Neuronal stem cell (in vitro differentiated cells): Measurements from ENCODE around the gene IP6K2.
A peak's percentile ranks its signal among the peaks of the same experiment; 100 is the strongest.

ENCODE experiments used
- DNase-seq: peaks from one replicate; pipeline ENCODE4 v3.0.0-alpha.2; 2013; ENCODE audit warnings: low spot score
- H2AFZ ChIP-seq: one replicate; pipeline ENCODE4 v1.6.1; 2013; ENCODE audit warnings: mild to moderate bottlenecking, low read length, inconsistent platforms
- H2AK5ac ChIP-seq: 2 replicates; pipeline ENCODE4 v1.6.1; 2013; ENCODE audit warnings: low read depth, mild to moderate bottlenecking, inconsistent platforms, low read length, moderate library complexity, mixed read lengths
- H2BK120ac ChIP-seq: 2 replicates; pipeline ENCODE4 v1.6.1; 2013; ENCODE audit warnings: low read depth, mild to moderate bottlenecking, inconsistent platforms, low read length, moderate library complexity, mixed read lengths
- H2BK12ac ChIP-seq: one replicate; pipeline ENCODE4 v1.6.1; 2013; ENCODE audit warnings: low read length, inconsistent platforms
- H2BK15ac ChIP-seq: 2 replicates; pipeline ENCODE4 v1.6.1; 2013; ENCODE audit warnings: mild to moderate bottlenecking, low read length, inconsistent platforms, mixed read lengths
- H2BK5ac ChIP-seq: one replicate; pipeline ENCODE4 v1.6.1; 2013; ENCODE audit warnings: inconsistent platforms, mild to moderate bottlenecking, low read length, moderate library complexity
- H3K14ac ChIP-seq: one replicate; pipeline ENCODE4 v1.6.1; 2013; ENCODE audit warnings: low read length, inconsistent platforms
- H3K18ac ChIP-seq: 2 replicates; pipeline ENCODE4 v1.6.1; 2013; ENCODE audit warnings: low read length, inconsistent platforms
- H3K23ac ChIP-seq: 2 replicates; pipeline ENCODE4 v1.6.1; 2013; ENCODE audit warnings: low read depth, mild to moderate bottlenecking, mixed read lengths, low read length, inconsistent platforms; ENCODE audit not compliant: poor library complexity
- H3K27ac ChIP-seq: replicated peaks from 3 replicates; pipeline ENCODE4 v1.5.1; 2013; ENCODE audit warnings: low read length, inconsistent platforms
- H3K27me3 ChIP-seq, 3 experiments: 2 replicates each; pipeline ENCODE4 v1.6.1; 2013; ENCODE audit warnings: low read length in 3 of 3, mild to moderate bottlenecking in 2 of 3, inconsistent platforms in 1 of 3, low read depth in 1 of 3, mixed read lengths in 1 of 3, moderate library complexity in 1 of 3; ENCODE audit not compliant: control insufficient read depth in 3 of 3, insufficient read depth in 3 of 3
- H3K36me3 ChIP-seq, 2 donors: replicated peaks in 1 of 2; 2 replicates each; pipeline ENCODE4 v1.6.1; 2013; ENCODE audit warnings: low read length in 2 of 2; ENCODE audit not compliant: control insufficient read depth in 2 of 2, insufficient read depth in 2 of 2
- H3K4ac ChIP-seq: 2 replicates; pipeline ENCODE4 v1.6.1; 2013; ENCODE audit warnings: inconsistent platforms, mild to moderate bottlenecking, low read length, moderate library complexity
- H3K4me1 ChIP-seq, 2 donors: 1 replicate in 1 of 2; 2 replicates in 1 of 2; pipeline ENCODE4 v1.6.1; 2013; ENCODE audit warnings: low read length in 2 of 2, low read depth in 1 of 2; ENCODE audit not compliant: control insufficient read depth in 2 of 2, insufficient read depth in 1 of 2
- H3K4me2 ChIP-seq: one replicate; pipeline ENCODE4 v1.6.1; 2013; ENCODE audit warnings: mild to moderate bottlenecking, low read length, inconsistent platforms; ENCODE audit not compliant: insufficient read depth, poor library complexity, severe bottlenecking
- H3K4me3 ChIP-seq, 2 donors: 2 replicates each; pipeline ENCODE4 v1.5.1; 2013; ENCODE audit warnings: low read length in 2 of 2, mild to moderate bottlenecking in 2 of 2, inconsistent platforms in 1 of 2, moderate library complexity in 1 of 2
- H3K79me1 ChIP-seq: one replicate; pipeline ENCODE4 v1.6.1; 2013; ENCODE audit warnings: low read depth, mild to moderate bottlenecking, inconsistent platforms, low read length, moderate library complexity
- H3K9ac ChIP-seq: one replicate; pipeline ENCODE4 v1.6.1; 2013; ENCODE audit warnings: mild to moderate bottlenecking, low read depth, low read length, inconsistent platforms; ENCODE audit not compliant: poor library complexity
- H3K9me3 ChIP-seq, 2 donors: replicated peaks in 1 of 2; 2 replicates each; pipeline versions ENCODE3 to v1.6.1; 2013; ENCODE audit warnings: low read length in 2 of 2, mild to moderate bottlenecking in 2 of 2, inconsistent platforms in 1 of 2, low read depth in 1 of 2, mixed read lengths in 1 of 2, moderate library complexity in 1 of 2; ENCODE audit not compliant: control insufficient read depth in 2 of 2, insufficient read depth in 1 of 2
- H4K8ac ChIP-seq: one replicate; pipeline ENCODE4 v1.6.1; 2013; ENCODE audit warnings: low read depth, mild to moderate bottlenecking, inconsistent platforms, low read length, moderate library complexity
- H4K91ac ChIP-seq: one replicate; pipeline ENCODE4 v1.6.1; 2013; ENCODE audit warnings: low read length, low read depth, mild to moderate bottlenecking, inconsistent platforms; ENCODE audit not compliant: poor library complexity
- WGBS, 2 donors: extraction: QIAGEN DNeasy Blood & Tissue Kit; methylation state at CpG; one replicate each; pipeline ENCODE4 v1.1.7; 2013; ENCODE audit warnings: missing lambda C conversion rate in 2 of 2, mixed read lengths in 1 of 2; ENCODE audit not compliant: insufficient read length in 2 of 2, insufficient replicate concordance in 1 of 2; ENCODE audit errors: extremely low coverage in 2 of 2; 5-methylcytosine and 5-hydroxymethylcytosine counted together

IP6K2 gene

DNA sequence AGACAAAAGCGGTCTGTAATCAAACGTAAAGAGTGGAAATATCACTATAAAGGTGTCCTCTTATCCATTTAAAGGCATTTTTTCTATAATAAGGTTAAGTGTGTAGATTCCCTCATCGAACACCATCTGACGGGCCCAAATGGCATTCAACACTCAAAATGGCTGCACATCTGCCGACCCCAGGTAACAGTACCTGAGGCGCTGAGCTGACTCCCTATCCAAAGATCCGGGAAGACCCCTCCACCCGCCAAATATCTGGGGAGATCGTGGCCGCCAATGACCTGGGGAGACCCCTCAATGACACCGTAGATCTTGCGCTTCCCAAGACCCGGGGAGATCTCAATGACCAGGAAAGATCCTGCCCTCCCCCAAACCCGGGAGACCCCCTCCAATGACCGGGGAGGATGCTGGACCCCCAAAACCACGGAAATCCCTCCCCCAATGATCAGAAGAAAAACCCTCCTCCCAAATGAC, 476 bp downstream of the IP6K2 start:
- no peak overlapping the region for H2BK12ac ChIP-seq
- H3K4me3 ChIP-seq = peak overlapping the region; percentile 83 to 93
- peaks cover 3% of the 10 kb centered on the region for H3K79me1 ChIP-seq
- peaks cover 13 to 37% of the 10 kb centered on the region in 2 donors for H3K36me3 ChIP-seq
- H3K4me2 ChIP-seq = no peak overlapping the region
- peak overlapping the region; percentile 62 for H2BK120ac ChIP-seq
- H3K27ac ChIP-seq = peak overlapping the region; percentile 91
- no peak overlapping the region for H3K14ac ChIP-seq
- no peaks in the 10 kb centered on the region for H3K9me3 ChIP-seq
- no peak overlapping the region for H2BK5ac ChIP-seq
- H2AK5ac ChIP-seq = peak overlapping the region; percentile 91
- H2AFZ ChIP-seq = peak overlapping the region; percentile 66
- peak overlapping the region; percentile 38 for H3K4ac ChIP-seq
- H3K4me1 ChIP-seq = peaks cover 8 to 9% of the 10 kb centered on the region in 2 donors
- peak overlapping the region; percentile 76 for H3K9ac ChIP-seq
- no peak overlapping the region for H4K8ac ChIP-seq
- H3K27me3 ChIP-seq = peaks cover 0 to 3% (median 0%) of the 10 kb centered on the region in 3 experiments
- H2BK15ac ChIP-seq = peak overlapping the region; percentile 39
- peak overlapping the region; percentile 95 for H3K18ac ChIP-seq
- peak overlapping the region; percentile 21 for H3K23ac ChIP-seq
- DNase-seq = no peak
- peak overlapping the region; percentile 47 for H4K91ac ChIP-seq
- WGBS, 2 donors = no CpG with 5 or more reads among the region's 16 CpGs

DNA sequence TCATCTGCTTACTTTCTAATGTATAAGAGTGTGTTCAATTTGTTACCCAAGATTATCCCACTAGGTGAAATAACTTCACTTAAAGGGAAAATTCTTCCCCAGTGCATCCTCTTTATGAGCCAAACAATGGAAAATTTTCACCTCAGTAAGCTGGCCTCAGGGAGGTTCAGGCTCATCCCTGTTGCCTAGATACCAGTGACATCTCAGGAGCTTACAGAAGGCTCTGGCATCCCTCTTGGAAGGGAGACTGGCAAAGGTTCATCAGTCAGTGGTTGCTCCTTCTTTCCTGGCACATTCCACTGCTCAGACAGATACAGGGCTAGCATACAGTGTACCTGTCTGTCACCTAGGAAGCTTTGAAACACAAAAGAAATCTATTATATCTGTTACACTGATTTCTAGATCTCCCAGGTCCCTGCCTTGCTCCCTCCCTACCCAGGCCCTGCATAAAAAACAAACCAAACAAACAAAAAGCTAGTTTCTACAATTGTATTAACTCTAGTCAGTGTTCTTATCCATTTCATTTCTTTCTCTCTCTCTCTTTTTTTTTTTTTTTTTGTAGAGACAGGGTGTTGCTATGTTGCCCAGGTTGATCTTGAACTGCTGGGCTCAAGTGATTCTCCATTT, 1.7 kb downstream of the IP6K2 start:
- Histone ChIP-seq H2BK120ac (no peak overlapping the region), H2BK5ac (no peak overlapping the region), H3K9me3 (no peaks in the 10 kb centered on the region), H3K14ac (no peak overlapping the region), H3K4me2 (peak overlapping the region; percentile 15), H2AFZ (no peak overlapping the region), H3K23ac (no peak overlapping the region), H4K91ac (no peak overlapping the region), H3K18ac (no peak overlapping the region), H3K9ac (no peak overlapping the region), H3K27ac (no peak overlapping the region), H3K4me3 (peak overlapping the region in 1 of 2 donors; percentile 83), H2BK12ac (no peak overlapping the region), H3K36me3 (peaks cover 19 to 50% of the 10 kb centered on the region in 2 donors), H3K27me3 (no peaks in the 10 kb centered on the region), H3K4ac (no peak overlapping the region), H3K79me1 (peaks cover 3% of the 10 kb centered on the region), H3K4me1 (peaks cover 8 to 9% of the 10 kb centered on the region in 2 donors), H2BK15ac (no peak overlapping the region), H2AK5ac (no peak overlapping the region), H4K8ac (no peak overlapping the region)
- DNase-seq = peak; percentile 45

DNA sequence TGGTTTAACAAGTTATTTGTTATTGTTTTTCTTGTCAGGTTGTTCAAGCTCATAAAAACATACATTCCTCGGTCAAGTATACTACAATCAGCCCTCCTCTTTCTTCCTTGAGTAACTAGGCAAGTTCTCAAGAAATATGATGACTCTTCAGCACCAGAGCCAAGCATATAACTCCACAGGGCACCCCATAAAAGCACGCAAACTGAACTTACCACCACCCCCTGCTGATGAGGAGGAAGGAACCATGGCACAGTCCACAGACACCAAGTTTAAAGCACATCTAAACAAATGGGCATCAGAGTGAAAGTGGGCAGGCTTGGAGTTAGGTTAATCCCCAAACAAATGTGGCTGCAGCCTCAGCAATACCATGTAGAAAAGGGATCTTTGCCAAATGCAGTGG, 5.3 kb downstream of the IP6K2 start:
- Histone ChIP-seq H3K4me1 (peaks cover 8 to 9% of the 10 kb centered on the region in 2 donors), H2BK120ac (no peak overlapping the region), H3K79me1 (peaks cover 5% of the 10 kb centered on the region), H2BK15ac (no peak overlapping the region), H3K4me2 (no peak overlapping the region), H3K18ac (no peak overlapping the region), H3K9me3 (no peaks in the 10 kb centered on the region), H4K8ac (no peak overlapping the region), H2BK5ac (no peak overlapping the region), H3K36me3 (peaks cover 33 to 83% of the 10 kb centered on the region in 2 donors), H2BK12ac (no peak overlapping the region), H3K27me3 (no peaks in the 10 kb centered on the region), H3K4me3 (no peak overlapping the region), H3K14ac (no peak overlapping the region), H3K27ac (no peak overlapping the region), H2AFZ (no peak overlapping the region), H2AK5ac (no peak overlapping the region), H3K23ac (no peak overlapping the region), H4K91ac (no peak overlapping the region), H3K4ac (no peak overlapping the region), H3K9ac (no peak overlapping the region)
- no peak for DNase-seq
- WGBS, 2 donors = no CpG with 5 or more reads among the region's 2 CpGs

DNA sequence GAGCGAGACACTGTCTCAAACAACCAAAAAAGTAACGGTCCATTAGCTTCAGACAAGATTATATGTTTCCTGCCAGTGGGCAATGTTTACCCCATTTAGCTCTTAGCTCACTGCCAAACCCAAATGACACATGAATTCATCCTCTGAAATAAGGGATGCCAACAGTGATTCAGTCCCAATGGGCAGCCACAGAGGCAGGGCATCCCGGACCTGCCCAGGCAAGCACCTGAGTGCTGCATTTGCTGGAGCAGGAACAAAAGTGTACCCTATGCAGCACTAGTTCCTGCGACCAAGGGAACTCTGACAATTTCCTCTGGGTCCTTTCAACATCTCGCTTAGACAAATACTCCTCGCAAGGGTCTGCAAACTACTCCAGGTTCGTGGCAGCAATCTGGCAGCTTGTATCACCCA, 8.0 kb downstream of the IP6K2 start:
- H3K36me3 ChIP-seq = peaks cover 35 to 91% of the 10 kb centered on the region in 2 donors
- no peak overlapping the region for H2BK12ac ChIP-seq
- no peak overlapping the region for H4K91ac ChIP-seq
- H2BK5ac ChIP-seq = no peak overlapping the region
- no peak overlapping the region for H2BK120ac ChIP-seq
- no peak overlapping the region for H4K8ac ChIP-seq
- no CpG with 5 or more reads among the region's 7 CpGs for WGBS, 2 donors
- DNase-seq = no peak
- H3K23ac ChIP-seq = no peak overlapping the region
- peak overlapping the region; percentile 8 for H3K18ac ChIP-seq
- H3K4me3 ChIP-seq = no peak overlapping the region
- H3K27me3 ChIP-seq = no peaks in the 10 kb centered on the region
- H2AFZ ChIP-seq = no peak overlapping the region
- peaks cover 7% of the 10 kb centered on the region for H3K79me1 ChIP-seq
- no peaks in the 10 kb centered on the region for H3K9me3 ChIP-seq
- H2AK5ac ChIP-seq = no peak overlapping the region
- no peak overlapping the region for H3K4ac ChIP-seq
- no peak overlapping the region for H2BK15ac ChIP-seq
- H3K9ac ChIP-seq = no peak overlapping the region
- H3K14ac ChIP-seq = no peak overlapping the region
- peak overlapping the region; percentile 24 for H3K27ac ChIP-seq
- H3K4me2 ChIP-seq = no peak overlapping the region
- peaks cover 0 to 5% of the 10 kb centered on the region in 2 donors for H3K4me1 ChIP-seq
